Measurements from ENCODE around the gene TMCO5A.

GRCh38 chr15:37932549-37932948 is 1.9 kb upstream of the TMCO5A start:
- TF ChIP-seq CTCF (IDR thresholded peaks at IDR 0.05) (no peak), ZFX (IDR thresholded peaks at IDR 0.05; ENCODE audit: borderline replicate concordance) (no peak)
